GM12878 (cell line): Measurements from ENCODE around the gene AP5B1. TPM values are rescaled to one million over a fixed set of nuclear protein-coding genes. Genes with fewer than 3 reads are reported as not detected.

ENCODE experiments used
- ATAC-seq: fragments of 200-7000 bp; cut with Tn5 transposase; 3 replicates; pipeline ENCODE4 v1.9.1; 2020; ENCODE audit warnings: mild to moderate bottlenecking, moderate library complexity
- BruUV-seq: library from RNA; stranded (reverse); fragments of 400-500 nt; replicated peaks from 2 replicates; lab custom pipeline; 2021; lab: Mats Ljungman, UMichigan
- CTCF ChIA-PET: fragments of 300-600 bp; sonication (Branson Sonifier 250); formaldehyde crosslinking; extraction: SDS; loops from one replicate; lab custom pipeline; 2021; ENCODE audit warnings: inconsistent platforms; lab: Yijun Ruan, JAX
- POLR2A ChIA-PET: fragments of 350-600 bp; formaldehyde crosslinking; extraction: SDS; loops from one replicate; lab custom pipeline; 2021; ENCODE audit warnings: inconsistent platforms; lab: Charles Lee
- RAD21 ChIA-PET: fragments of 300-600 bp; sonication (Branson Sonifier 250); formaldehyde crosslinking; loops from one replicate; lab custom pipeline; 2023; ENCODE audit warnings: antibody characterized with exemption; ENCODE audit not compliant: unreplicated experiment; lab: Charles Lee
- SMC1A ChIA-PET: fragments of 300-600 bp; sonication (Branson Sonifier 250); formaldehyde crosslinking; loops from one replicate; lab custom pipeline; 2023; ENCODE audit not compliant: unreplicated experiment, uncharacterized antibody; lab: Charles Lee
- DNase-seq: peaks from one replicate; pipeline ENCODE4 v3.0.0-alpha.2; 2011; ENCODE audit warnings: low read depth, low spot score
- FAIRE-seq: peaks from 3 replicates; lab custom pipeline; 2011; peaks lifted over from hg19 to GRCh38; lab: Jason Lieb, UNC
- H2AFZ ChIP-seq: 2 replicates; pipeline ENCODE4 v1.6.0; 2011; ENCODE audit warnings: low read depth, low read length, control low read depth; ENCODE audit not compliant: control insufficient read depth
- H3K27ac ChIP-seq: 2 replicates; pipeline ENCODE4 v1.5.1; 2011; ENCODE audit warnings: control low read depth; ENCODE audit not compliant: control insufficient read depth, insufficient read depth
- H3K27me3 ChIP-seq, 2 experiments: replicated peaks in 1 of 2; 2 replicates each; pipeline versions ENCODE4 v1.6.0 to v1.6.1; 2011; ENCODE audit warnings: low read length in 1 of 2; ENCODE audit not compliant: control insufficient read depth in 2 of 2, insufficient read depth in 2 of 2
- H3K36me3 ChIP-seq, 2 experiments: 2 replicates each; pipeline ENCODE4 v1.5.1; 2011; ENCODE audit warnings: low read length in 1 of 2; ENCODE audit not compliant: control insufficient read depth in 2 of 2, insufficient read depth in 2 of 2
- H3K4me1 ChIP-seq: 2 replicates; pipeline ENCODE4 v1.6.1; 2011; ENCODE audit warnings: mild to moderate bottlenecking, low read length, moderate library complexity, mixed read lengths; ENCODE audit not compliant: control insufficient read depth, insufficient read depth
- H3K4me2 ChIP-seq: 2 replicates; pipeline ENCODE4 v1.6.0; 2011; ENCODE audit warnings: control low read depth; ENCODE audit not compliant: control insufficient read depth, insufficient read depth
- H3K4me3 ChIP-seq: fragments of 200-600 bp; sonication (generic); 2 replicates; pipeline ENCODE4 v1.5.1; 2016
- H3K79me2 ChIP-seq: 2 replicates; pipeline ENCODE4 v1.6.0; 2011; ENCODE audit warnings: low read length; ENCODE audit not compliant: control insufficient read depth, insufficient read depth
- H3K9ac ChIP-seq: 2 replicates; pipeline ENCODE4 v1.8.0; 2011; ENCODE audit warnings: low read length, control low read depth, mixed read lengths; ENCODE audit not compliant: control insufficient read depth, insufficient read depth
- H3K9me3 ChIP-seq: replicated peaks from 3 replicates; pipeline ENCODE4 v1.5.1; 2011; ENCODE audit warnings: mild to moderate bottlenecking, low read length; ENCODE audit not compliant: control insufficient read depth, insufficient read depth
- H4K20me1 ChIP-seq: 2 replicates; pipeline ENCODE4 v1.6.0; 2011; ENCODE audit not compliant: control insufficient read depth, insufficient read depth
- CEBPB ChIP-seq, 2 experiments: fragments of 150-350 bp in 1 of 2; IDR thresholded peaks; 2 replicates each; pipeline ENCODE4 v1.6.1; 2012 to 2014; ENCODE audit warnings: low read depth in 2 of 2, low read length in 2 of 2, borderline replicate concordance in 1 of 2, inconsistent platforms in 1 of 2
- GATAD2B ChIP-seq: fragments of 450-650 bp; conservative IDR thresholded peaks from 2 replicates; pipeline ENCODE4 v1.6.1; 2017; ENCODE audit warnings: low read depth, mild to moderate bottlenecking, moderate library complexity
- JUNB ChIP-seq: IDR thresholded peaks from 2 replicates; pipeline ENCODE4 v1.6.1; 2016; ENCODE audit warnings: antibody characterized with exemption, mild to moderate bottlenecking
- SMAD5 ChIP-seq: IDR thresholded peaks from 2 replicates; pipeline ENCODE4 v1.6.1; 2016; ENCODE audit warnings: antibody characterized with exemption, low read depth
- STAT3 ChIP-seq: IDR thresholded peaks from 2 replicates; pipeline ENCODE4 v1.6.1; 2011; ENCODE audit warnings: low read depth, low read length, improper control_type of control experiment
- WGBS: methylation state at CpG from one replicate; pipeline ENCODE4 v1.1.6; 2016; ENCODE audit warnings: low lambda C conversion rate; ENCODE audit not compliant: insufficient replicate concordance, insufficient coverage; ENCODE audit errors: missing lambda C conversion rate; 5-methylcytosine and 5-hydroxymethylcytosine counted together
- in situ Hi-C: fragments of 300-500 bp; cut with MboI; formaldehyde crosslinking; loops from 9 replicates; pipeline ENCODE4 v1.14.3; 2018; ENCODE audit warnings: mixed read lengths
- intact Hi-C: fragments of 100-400 bp; cut with micrococcal nuclease; formaldehyde crosslinking; loops from one replicate; pipeline ENCODE4 v1.14.2; 2022; ENCODE audit not compliant: unreplicated experiment
- polyA plus RNA-seq, 11 experiments: library from polyadenylated mRNA; depleted of rRNA in 4 of 11; unstranded in 6 of 11; stranded (reverse) in 5 of 11; fragments of >200 nt; fragmentation: Nextera tagmentation in 4 of 11; fragmentation: Illumina TruSeq in 1 of 11; extraction: Ambion mirVana in 4 of 11; extraction: Trizol in 1 of 11; gene quantifications; 1 replicate in 1 of 11; 2 replicates in 10 of 11; pipeline versions ENCODE4 v1.2.1 to v1.2.3, GENCODE V29; 2011 to 2016; ENCODE audit warnings: inconsistent platforms in 2 of 11, missing spikeins in 2 of 11, low read depth in 1 of 11
- total RNA-seq, 4 experiments: library from RNA; depleted of rRNA in 3 of 4; stranded (reverse); fragments of >200 nt in 3 of 4; fragmentation: Illumina TruSeq in 1 of 4; extraction: Trizol in 1 of 4; gene quantifications; 2 replicates each; pipeline versions ENCODE4 v1.2.1 to v1.2.3, GENCODE V29; 2013 to 2021
- TF ChIP-seq, protein P1 (sequence below): IDR thresholded peaks from 2 replicates; pipeline ENCODE4 v1.6.1; 2012; ENCODE audit warnings: mild to moderate bottlenecking, low read depth, low read length
- TF ChIP-seq, protein P2 (sequence below): fragments of 450-650 bp; IDR thresholded peaks from 2 replicates; pipeline ENCODE4 v1.6.1; 2017; ENCODE audit warnings: mild to moderate bottlenecking, moderate library complexity
- TF ChIP-seq, protein P3 (sequence below): fragments of 450-650 bp; IDR thresholded peaks from 2 replicates; pipeline ENCODE4 v1.6.1; 2018; ENCODE audit warnings: borderline replicate concordance, mild to moderate bottlenecking; ENCODE audit not compliant: partially characterized antibody
- TF ChIP-seq, protein P4 (sequence below): IDR thresholded peaks from 2 replicates; pipeline ENCODE4 v1.6.1; 2012; ENCODE audit warnings: low read depth, low read length, improper control_type of control experiment

AP5B1 gene
- total and polyA plus RNA-seq, 10 of the 15 experiments (the other 5 are each of a cell fraction or from before 2014, with no cell fraction given), result 0.47 to 13.1 (median 4.8) TPM

DNA sequence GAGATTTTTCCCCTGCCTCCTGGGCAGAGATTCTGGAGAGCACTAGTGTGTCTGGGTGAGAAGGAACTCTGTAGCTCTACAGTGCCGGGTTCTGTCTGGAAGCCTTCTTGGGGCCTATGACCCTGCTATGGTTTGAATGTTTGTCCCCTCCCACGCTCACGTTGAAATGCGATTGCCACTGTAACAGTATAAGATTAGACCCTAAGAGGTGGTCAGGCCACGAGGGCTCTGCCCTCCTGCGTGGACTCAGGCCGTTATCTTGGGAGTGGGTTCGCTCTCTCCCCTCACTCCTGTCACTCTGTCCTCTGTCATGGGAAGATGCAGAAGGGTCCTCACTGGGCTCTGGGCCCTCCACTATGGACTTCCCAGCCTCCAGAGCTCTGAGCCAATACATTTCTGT, 3.5 kb downstream of the AP5B1 start:
- Histone ChIP-seq H3K9me3 (no peaks in the 10 kb centered on the region), H3K4me3 (no peak overlapping the region), H3K4me2 (no peak overlapping the region), H3K4me1 (peaks cover 11% of the 10 kb centered on the region), H3K27ac (no peak overlapping the region), H3K9ac (no peak overlapping the region), H3K79me2 (peaks cover 10% of the 10 kb centered on the region), H3K36me3 (peaks cover 3 to 4% of the 10 kb centered on the region in 2 experiments; a peak in 3 of 4 replicates), H3K27me3 (no peaks in the 10 kb centered on the region), H4K20me1 (no peaks in the 10 kb centered on the region; the same call in 1 of the 2 replicates), H2AFZ (no peak overlapping the region)
- ChIA-PET POLR2A (interaction anchor here (0.5 to 0.8 kb wide), 2 partner anchors 56 to 494 kb away, joined by 3 to 6 read pairs; partner anchors contain the start of gene RNASEH2C), SMC1A (interaction anchor here (1.0 to 2.1 kb wide), 5 partner anchors 16 to 71 kb away, joined by 3 to 16 read pairs (median 3); partner anchors contain the start of gene KAT5), CTCF (interaction anchor here (0.7 to 8.7 kb wide), 5 partner anchors 25 to 111 kb away, joined by 3 to 192 read pairs (median 11); partner anchors contain the start of genes FIBP, KAT5 and RNASEH2C), RAD21 (interaction anchor here (1.5 to 5.4 kb wide), 2 partner anchors 40 to 66 kb away, joined by 4 to 91 read pairs; partner anchors contain the start of gene KAT5)
- in situ Hi-C loops (loop anchor here (5.0 kb wide), 2 partner anchors 45 to 65 kb away; partner anchors contain the start of gene KAT5), intact Hi-C loops (no loop called here)
- TSS peak; percentile 37 for BruUV-seq
- 98% methylated on average over 8 of the region's 8 CpGs for WGBS
- no peak for ATAC-seq
- FAIRE-seq, result no peak
- DNase-seq, result no peak
- TF ChIP-seq CEBPB (IDR thresholded peaks at IDR 0.05; ENCODE audit: borderline replicate concordance in 1 of 2, low read depth in 2 of 2, low read length in 2 of 2) (no peak), JUNB (no peak), SMAD5 (no peak), STAT3 (no peak), GATAD2B (no peak)
- TF ChIP-seq, protein P1, sequence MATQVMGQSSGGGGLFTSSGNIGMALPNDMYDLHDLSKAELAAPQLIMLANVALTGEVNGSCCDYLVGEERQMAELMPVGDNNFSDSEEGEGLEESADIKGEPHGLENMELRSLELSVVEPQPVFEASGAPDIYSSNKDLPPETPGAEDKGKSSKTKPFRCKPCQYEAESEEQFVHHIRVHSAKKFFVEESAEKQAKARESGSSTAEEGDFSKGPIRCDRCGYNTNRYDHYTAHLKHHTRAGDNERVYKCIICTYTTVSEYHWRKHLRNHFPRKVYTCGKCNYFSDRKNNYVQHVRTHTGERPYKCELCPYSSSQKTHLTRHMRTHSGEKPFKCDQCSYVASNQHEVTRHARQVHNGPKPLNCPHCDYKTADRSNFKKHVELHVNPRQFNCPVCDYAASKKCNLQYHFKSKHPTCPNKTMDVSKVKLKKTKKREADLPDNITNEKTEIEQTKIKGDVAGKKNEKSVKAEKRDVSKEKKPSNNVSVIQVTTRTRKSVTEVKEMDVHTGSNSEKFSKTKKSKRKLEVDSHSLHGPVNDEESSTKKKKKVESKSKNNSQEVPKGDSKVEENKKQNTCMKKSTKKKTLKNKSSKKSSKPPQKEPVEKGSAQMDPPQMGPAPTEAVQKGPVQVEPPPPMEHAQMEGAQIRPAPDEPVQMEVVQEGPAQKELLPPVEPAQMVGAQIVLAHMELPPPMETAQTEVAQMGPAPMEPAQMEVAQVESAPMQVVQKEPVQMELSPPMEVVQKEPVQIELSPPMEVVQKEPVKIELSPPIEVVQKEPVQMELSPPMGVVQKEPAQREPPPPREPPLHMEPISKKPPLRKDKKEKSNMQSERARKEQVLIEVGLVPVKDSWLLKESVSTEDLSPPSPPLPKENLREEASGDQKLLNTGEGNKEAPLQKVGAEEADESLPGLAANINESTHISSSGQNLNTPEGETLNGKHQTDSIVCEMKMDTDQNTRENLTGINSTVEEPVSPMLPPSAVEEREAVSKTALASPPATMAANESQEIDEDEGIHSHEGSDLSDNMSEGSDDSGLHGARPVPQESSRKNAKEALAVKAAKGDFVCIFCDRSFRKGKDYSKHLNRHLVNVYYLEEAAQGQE, result no peak
- TF ChIP-seq, protein P2, sequence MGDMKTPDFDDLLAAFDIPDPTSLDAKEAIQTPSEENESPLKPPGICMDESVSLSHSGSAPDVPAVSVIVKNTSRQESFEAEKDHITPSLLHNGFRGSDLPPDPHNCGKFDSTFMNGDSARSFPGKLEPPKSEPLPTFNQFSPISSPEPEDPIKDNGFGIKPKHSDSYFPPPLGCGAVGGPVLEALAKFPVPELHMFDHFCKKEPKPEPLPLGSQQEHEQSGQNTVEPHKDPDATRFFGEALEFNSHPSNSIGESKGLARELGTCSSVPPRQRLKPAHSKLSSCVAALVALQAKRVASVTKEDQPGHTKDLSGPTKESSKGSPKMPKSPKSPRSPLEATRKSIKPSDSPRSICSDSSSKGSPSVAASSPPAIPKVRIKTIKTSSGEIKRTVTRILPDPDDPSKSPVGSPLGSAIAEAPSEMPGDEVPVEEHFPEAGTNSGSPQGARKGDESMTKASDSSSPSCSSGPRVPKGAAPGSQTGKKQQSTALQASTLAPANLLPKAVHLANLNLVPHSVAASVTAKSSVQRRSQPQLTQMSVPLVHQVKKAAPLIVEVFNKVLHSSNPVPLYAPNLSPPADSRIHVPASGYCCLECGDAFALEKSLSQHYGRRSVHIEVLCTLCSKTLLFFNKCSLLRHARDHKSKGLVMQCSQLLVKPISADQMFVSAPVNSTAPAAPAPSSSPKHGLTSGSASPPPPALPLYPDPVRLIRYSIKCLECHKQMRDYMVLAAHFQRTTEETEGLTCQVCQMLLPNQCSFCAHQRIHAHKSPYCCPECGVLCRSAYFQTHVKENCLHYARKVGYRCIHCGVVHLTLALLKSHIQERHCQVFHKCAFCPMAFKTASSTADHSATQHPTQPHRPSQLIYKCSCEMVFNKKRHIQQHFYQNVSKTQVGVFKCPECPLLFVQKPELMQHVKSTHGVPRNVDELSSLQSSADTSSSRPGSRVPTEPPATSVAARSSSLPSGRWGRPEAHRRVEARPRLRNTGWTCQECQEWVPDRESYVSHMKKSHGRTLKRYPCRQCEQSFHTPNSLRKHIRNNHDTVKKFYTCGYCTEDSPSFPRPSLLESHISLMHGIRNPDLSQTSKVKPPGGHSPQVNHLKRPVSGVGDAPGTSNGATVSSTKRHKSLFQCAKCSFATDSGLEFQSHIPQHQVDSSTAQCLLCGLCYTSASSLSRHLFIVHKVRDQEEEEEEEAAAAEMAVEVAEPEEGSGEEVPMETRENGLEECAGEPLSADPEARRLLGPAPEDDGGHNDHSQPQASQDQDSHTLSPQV, result no peak
- TF ChIP-seq, protein P3, sequence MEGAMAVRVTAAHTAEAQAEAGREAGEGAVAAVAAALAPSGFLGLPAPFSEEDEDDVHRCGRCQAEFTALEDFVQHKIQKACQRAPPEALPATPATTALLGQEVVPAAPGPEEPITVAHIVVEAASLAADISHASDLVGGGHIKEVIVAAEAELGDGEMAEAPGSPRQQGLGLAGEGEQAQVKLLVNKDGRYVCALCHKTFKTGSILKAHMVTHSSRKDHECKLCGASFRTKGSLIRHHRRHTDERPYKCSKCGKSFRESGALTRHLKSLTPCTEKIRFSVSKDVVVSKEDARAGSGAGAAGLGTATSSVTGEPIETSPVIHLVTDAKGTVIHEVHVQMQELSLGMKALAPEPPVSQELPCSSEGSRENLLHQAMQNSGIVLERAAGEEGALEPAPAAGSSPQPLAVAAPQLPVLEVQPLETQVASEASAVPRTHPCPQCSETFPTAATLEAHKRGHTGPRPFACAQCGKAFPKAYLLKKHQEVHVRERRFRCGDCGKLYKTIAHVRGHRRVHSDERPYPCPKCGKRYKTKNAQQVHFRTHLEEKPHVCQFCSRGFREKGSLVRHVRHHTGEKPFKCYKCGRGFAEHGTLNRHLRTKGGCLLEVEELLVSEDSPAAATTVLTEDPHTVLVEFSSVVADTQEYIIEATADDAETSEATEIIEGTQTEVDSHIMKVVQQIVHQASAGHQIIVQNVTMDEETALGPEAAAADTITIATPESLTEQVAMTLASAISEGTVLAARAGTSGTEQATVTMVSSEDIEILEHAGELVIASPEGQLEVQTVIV, result no peak
- TF ChIP-seq, protein P4, sequence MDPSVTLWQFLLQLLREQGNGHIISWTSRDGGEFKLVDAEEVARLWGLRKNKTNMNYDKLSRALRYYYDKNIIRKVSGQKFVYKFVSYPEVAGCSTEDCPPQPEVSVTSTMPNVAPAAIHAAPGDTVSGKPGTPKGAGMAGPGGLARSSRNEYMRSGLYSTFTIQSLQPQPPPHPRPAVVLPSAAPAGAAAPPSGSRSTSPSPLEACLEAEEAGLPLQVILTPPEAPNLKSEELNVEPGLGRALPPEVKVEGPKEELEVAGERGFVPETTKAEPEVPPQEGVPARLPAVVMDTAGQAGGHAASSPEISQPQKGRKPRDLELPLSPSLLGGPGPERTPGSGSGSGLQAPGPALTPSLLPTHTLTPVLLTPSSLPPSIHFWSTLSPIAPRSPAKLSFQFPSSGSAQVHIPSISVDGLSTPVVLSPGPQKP, result no peak
